HL-60 (cell line): Measurements from ENCODE around the gene CCDC102A.

Experiments used
- CTCF ChIP-seq: IDR thresholded peaks from one replicate; pipeline ENCODE4 v1.5.1; 2011; ENCODE audit warnings: low read length, control low read depth, inconsistent platforms; ENCODE audit not compliant: insufficient read depth
- GABPA ChIP-seq: IDR thresholded peaks from 2 replicates; pipeline ENCODE4 v1.6.1; 2012; ENCODE audit warnings: low read depth
- SPI1 ChIP-seq: IDR thresholded peaks from 2 replicates; pipeline ENCODE4 v1.6.1; 2012; ENCODE audit warnings: low read depth, mild to moderate bottlenecking, borderline replicate concordance
- TF ChIP-seq, protein P1 (sequence below): IDR thresholded peaks from 2 replicates; pipeline ENCODE4 v1.6.1; 2012; ENCODE audit warnings: low read depth; ENCODE audit not compliant: insufficient replicate concordance

DNA sequence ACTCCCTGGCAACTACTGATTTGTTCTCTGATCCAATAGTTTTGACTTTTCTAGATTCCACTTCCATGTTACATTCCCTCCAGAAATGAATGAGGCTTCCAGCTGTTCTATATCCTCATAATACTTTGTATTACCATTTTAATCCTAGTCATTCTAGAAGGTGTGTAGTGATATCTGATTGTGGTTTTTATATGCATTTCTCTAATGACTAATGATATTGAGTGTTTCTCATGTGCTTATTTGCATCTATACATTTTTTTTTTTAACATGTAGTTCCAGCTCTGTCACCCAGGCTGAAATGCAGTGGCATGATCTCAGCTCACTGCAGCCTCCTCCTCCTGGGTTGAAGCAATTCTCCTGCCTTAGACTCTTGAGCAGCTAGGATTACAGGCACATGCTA, 13.4 kb upstream of the CCDC102A start:
- TF ChIP-seq CTCF (no peak), GABPA (no peak), SPI1 (no peak)
- TF ChIP-seq, protein P1, sequence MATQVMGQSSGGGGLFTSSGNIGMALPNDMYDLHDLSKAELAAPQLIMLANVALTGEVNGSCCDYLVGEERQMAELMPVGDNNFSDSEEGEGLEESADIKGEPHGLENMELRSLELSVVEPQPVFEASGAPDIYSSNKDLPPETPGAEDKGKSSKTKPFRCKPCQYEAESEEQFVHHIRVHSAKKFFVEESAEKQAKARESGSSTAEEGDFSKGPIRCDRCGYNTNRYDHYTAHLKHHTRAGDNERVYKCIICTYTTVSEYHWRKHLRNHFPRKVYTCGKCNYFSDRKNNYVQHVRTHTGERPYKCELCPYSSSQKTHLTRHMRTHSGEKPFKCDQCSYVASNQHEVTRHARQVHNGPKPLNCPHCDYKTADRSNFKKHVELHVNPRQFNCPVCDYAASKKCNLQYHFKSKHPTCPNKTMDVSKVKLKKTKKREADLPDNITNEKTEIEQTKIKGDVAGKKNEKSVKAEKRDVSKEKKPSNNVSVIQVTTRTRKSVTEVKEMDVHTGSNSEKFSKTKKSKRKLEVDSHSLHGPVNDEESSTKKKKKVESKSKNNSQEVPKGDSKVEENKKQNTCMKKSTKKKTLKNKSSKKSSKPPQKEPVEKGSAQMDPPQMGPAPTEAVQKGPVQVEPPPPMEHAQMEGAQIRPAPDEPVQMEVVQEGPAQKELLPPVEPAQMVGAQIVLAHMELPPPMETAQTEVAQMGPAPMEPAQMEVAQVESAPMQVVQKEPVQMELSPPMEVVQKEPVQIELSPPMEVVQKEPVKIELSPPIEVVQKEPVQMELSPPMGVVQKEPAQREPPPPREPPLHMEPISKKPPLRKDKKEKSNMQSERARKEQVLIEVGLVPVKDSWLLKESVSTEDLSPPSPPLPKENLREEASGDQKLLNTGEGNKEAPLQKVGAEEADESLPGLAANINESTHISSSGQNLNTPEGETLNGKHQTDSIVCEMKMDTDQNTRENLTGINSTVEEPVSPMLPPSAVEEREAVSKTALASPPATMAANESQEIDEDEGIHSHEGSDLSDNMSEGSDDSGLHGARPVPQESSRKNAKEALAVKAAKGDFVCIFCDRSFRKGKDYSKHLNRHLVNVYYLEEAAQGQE: no peak
